Breast epithelium (tissue), 3 donors: ENCODE data around the gene PROK1.
"Not testable (repeated sequence)": the region's sequence is repeated elsewhere in the genome, so short reads cannot be mapped to it uniquely, and the experiment has no call there.

Source experiments
- CTCF ChIP-seq, 3 donors: fragments of 450-650 bp; IDR thresholded peaks; one replicate each; pipeline ENCODE4 v1.5.1; 2016 to 2017; ENCODE audit warnings: antibody characterized with exemption in 3 of 3, mild to moderate bottlenecking in 3 of 3, moderate library complexity in 3 of 3
- POLR2AphosphoS5 ChIP-seq, 3 donors: sonication (generic); formaldehyde crosslinking; IDR thresholded peaks; one replicate each; pipeline ENCODE4 v1.6.1; 2017; ENCODE audit warnings: antibody characterized with exemption in 3 of 3

DNA sequence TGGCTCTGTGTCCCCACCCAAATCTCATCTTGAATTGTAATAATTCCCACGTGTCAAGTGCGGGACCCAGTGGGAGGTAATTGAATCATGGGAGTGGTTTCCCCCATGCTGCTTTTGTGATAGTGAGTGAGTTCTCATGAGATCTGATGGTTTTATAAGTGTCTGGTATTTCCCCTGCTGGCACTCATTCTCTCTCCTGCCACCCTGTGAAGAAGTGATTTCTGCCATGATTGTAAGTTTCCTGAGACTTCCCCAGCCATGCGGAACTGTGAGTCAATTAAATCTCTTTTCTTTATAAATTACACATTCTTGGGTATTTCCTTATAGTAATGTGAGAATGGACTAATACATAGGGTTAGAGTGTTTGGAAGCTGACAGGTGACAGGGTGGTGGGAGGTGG, 11.1 kb upstream of the PROK1 start:
- not testable (repeated sequence) for TF ChIP-seq POLR2AphosphoS5, CTCF (IDR thresholded peaks at IDR 0.05)
